HEK293T (cell line): ENCODE data around the gene BET1.

Source experiments
- ARNT ChIP-seq: fragments of 450-650 bp; IDR thresholded peaks from 2 replicates; pipeline ENCODE4 v1.6.1; 2017; ENCODE audit warnings: mild to moderate bottlenecking
- BHLHE40 ChIP-seq: fragments of 450-650 bp; IDR thresholded peaks from 2 replicates; pipeline ENCODE4 v1.6.1; 2016; ENCODE audit warnings: mild to moderate bottlenecking, moderate library complexity, borderline replicate concordance
- CTBP1 ChIP-seq: fragments of 450-650 bp; IDR thresholded peaks from 2 replicates; pipeline ENCODE4 v1.6.1; 2016; ENCODE audit warnings: borderline replicate concordance
- ELF4 ChIP-seq: fragments of 450-650 bp; IDR thresholded peaks from 2 replicates; pipeline ENCODE4 v1.6.1; 2017; ENCODE audit warnings: antibody characterized with exemption
- FOXA1 ChIP-seq: fragments of 450-650 bp; IDR thresholded peaks from 2 replicates; pipeline ENCODE4 v1.6.1; 2016; ENCODE audit warnings: mild to moderate bottlenecking
- FOXK2 ChIP-seq: fragments of 450-650 bp; IDR thresholded peaks from 2 replicates; pipeline ENCODE4 v1.6.1; 2016; ENCODE audit warnings: mild to moderate bottlenecking
- FOXM1 ChIP-seq: fragments of 450-650 bp; IDR thresholded peaks from 2 replicates; pipeline ENCODE4 v1.6.1; 2017; ENCODE audit warnings: mild to moderate bottlenecking, borderline replicate concordance
- LEF1 ChIP-seq: fragments of 450-650 bp; IDR thresholded peaks from 2 replicates; pipeline ENCODE4 v1.6.1; 2017; ENCODE audit warnings: mild to moderate bottlenecking, borderline replicate concordance
- NFRKB ChIP-seq: fragments of 450-650 bp; IDR thresholded peaks from 2 replicates; pipeline ENCODE4 v1.6.1; 2016; ENCODE audit warnings: mild to moderate bottlenecking, moderate library complexity
- PKNOX1 ChIP-seq: fragments of 450-650 bp; IDR thresholded peaks from 2 replicates; pipeline ENCODE4 v1.6.1; 2016
- SP1 ChIP-seq: fragments of 450-650 bp; IDR thresholded peaks from 2 replicates; pipeline ENCODE4 v1.6.1; 2017
- SUZ12 ChIP-seq: fragments of 450-650 bp; IDR thresholded peaks from 2 replicates; pipeline ENCODE4 v1.6.1; 2016; ENCODE audit warnings: mild to moderate bottlenecking
- TARDBP ChIP-seq: fragments of 450-650 bp; IDR thresholded peaks from 2 replicates; pipeline ENCODE4 v1.6.1; 2016

- no peak for TF ChIP-seq FOXM1
- no peak for TF ChIP-seq FOXA1
- TF ChIP-seq FOXK2 = no peak
- no peak for TF ChIP-seq NFRKB
- no peak for TF ChIP-seq BHLHE40
- no peak for TF ChIP-seq TARDBP
- no peak for TF ChIP-seq PKNOX1
- no peak for TF ChIP-seq CTBP1
- TF ChIP-seq SUZ12 = no peak
- TF ChIP-seq ELF4 = no peak
- TF ChIP-seq SP1 = no peak
- TF ChIP-seq ARNT = no peak
- no peak for TF ChIP-seq LEF1
Observed at GRCh38 chr7:94016786-94017185, 12.6 kb upstream of the BET1 start.
